ENCODE data around the gene LRFN2.
A peak's percentile ranks its signal among the peaks of the same experiment; 100 is the strongest.

Gene LRFN2

DNA sequence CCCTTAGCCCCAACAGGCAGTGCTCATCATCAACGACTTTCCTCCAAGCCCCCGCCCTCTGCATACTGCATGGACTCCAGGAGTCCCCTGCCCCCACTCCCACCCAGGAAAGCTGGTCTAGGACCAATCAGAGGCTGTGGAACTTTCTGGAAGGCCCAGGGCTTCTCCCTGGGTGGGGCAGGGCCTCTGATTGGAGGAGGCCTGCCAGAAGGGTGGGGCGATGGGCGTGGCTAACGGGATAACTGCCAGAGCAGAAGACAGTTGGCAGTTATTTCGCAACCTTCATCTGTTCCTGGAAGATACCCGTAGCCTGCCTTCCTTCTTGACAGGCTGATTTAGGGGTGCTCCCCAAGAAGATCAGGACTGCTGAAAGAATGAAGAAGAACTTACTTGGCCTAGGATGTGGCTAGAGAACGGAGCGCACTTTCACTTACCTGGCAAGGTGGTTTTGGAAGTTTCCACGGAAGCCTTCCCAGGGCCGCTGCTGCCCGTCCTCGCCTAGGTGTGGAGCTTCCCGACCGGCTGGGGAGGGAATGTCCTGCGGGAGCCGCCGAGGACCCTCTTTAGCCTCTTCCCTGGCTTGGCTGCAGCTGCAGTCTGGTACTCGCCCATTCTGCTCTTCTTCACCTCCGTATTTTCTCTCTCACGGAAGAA lies 209.0 kb downstream of the LRFN2 start:
- H3K9me2 ChIP-seq (replicated peaks; ENCODE audit: low read depth, low read length): no peaks in the 10 kb centered on the region
- H3K4me2 ChIP-seq (ENCODE audit: low read depth, low read length, poor library complexity, severe bottlenecking): no peak overlapping the region
- no peaks in the 10 kb centered on the region for H3F3A ChIP-seq (ENCODE audit: low read depth)
- H3K4me1 ChIP-seq (ENCODE audit: insufficient read depth, low read length, poor library complexity, severe bottlenecking): no peaks in the 10 kb centered on the region
- no peak overlapping the region for H3K4me3 ChIP-seq (ENCODE audit: low read length, poor library complexity, severe bottlenecking)
- H4K20me1 ChIP-seq (ENCODE audit: insufficient read depth, low read length, poor library complexity, severe bottlenecking): no peaks in the 10 kb centered on the region
- no peaks in the 10 kb centered on the region for H3K27me3 ChIP-seq (ENCODE audit: insufficient read depth, low read length, poor library complexity, severe bottlenecking)
- no peaks in the 10 kb centered on the region for H3K36me3 ChIP-seq (ENCODE audit: insufficient read depth, low read length)
- no peak for TF ChIP-seq EZH2phosphoT487 (IDR thresholded peaks at IDR 0.05; ENCODE audit: borderline replicate concordance)
- TF ChIP-seq CTCF (conservative IDR thresholded peaks at IDR 0.05; ENCODE audit: low read length): no peak
- H3K9ac ChIP-seq (ENCODE audit: low read depth, low read length, poor library complexity, severe bottlenecking): no peak overlapping the region
- no peaks in the 10 kb centered on the region for H3K79me2 ChIP-seq (ENCODE audit: insufficient read depth, low read length)
- H2AFZ ChIP-seq (ENCODE audit: low read length): no peak overlapping the region
- H3K9me3 ChIP-seq (ENCODE audit: insufficient read depth, low read depth, low read length): no peaks in the 10 kb centered on the region

- Histone ChIP-seq H3K9me3 (ENCODE audit: insufficient read depth, low read depth, low read length) (no peaks in the 10 kb centered on the region), H3K79me2 (ENCODE audit: insufficient read depth, low read length) (no peaks in the 10 kb centered on the region), H2AFZ (ENCODE audit: low read length) (no peak overlapping the region), H4K20me1 (ENCODE audit: insufficient read depth, low read length, poor library complexity, severe bottlenecking) (no peaks in the 10 kb centered on the region), H3K27me3 (ENCODE audit: insufficient read depth, low read length, poor library complexity, severe bottlenecking) (no peaks in the 10 kb centered on the region), H3K9ac (ENCODE audit: low read depth, low read length, poor library complexity, severe bottlenecking) (no peak overlapping the region), H3F3A (ENCODE audit: low read depth) (no peaks in the 10 kb centered on the region), H3K4me2 (ENCODE audit: low read depth, low read length, poor library complexity, severe bottlenecking) (no peak overlapping the region), H3K36me3 (ENCODE audit: insufficient read depth, low read length) (no peaks in the 10 kb centered on the region), H3K9me2 (replicated peaks; ENCODE audit: low read depth, low read length) (no peaks in the 10 kb centered on the region), H3K4me1 (ENCODE audit: insufficient read depth, low read length, poor library complexity, severe bottlenecking) (no peaks in the 10 kb centered on the region), H3K4me3 (ENCODE audit: low read length, poor library complexity, severe bottlenecking) (no peak overlapping the region)
- TF ChIP-seq EZH2phosphoT487 (IDR thresholded peaks at IDR 0.05; ENCODE audit: borderline replicate concordance) (no peak), CTCF (conservative IDR thresholded peaks at IDR 0.05; ENCODE audit: low read length) (no peak)
Observed at GRCh38 chr6:40377173-40377806, 209.9 kb downstream of the LRFN2 start.

- no peak for TF ChIP-seq EZH2phosphoT487 (IDR thresholded peaks at IDR 0.05; ENCODE audit: borderline replicate concordance)
- no peak for TF ChIP-seq CTCF (conservative IDR thresholded peaks at IDR 0.05; ENCODE audit: low read length)
- no peak overlapping the region for H3K9ac ChIP-seq (ENCODE audit: low read depth, low read length, poor library complexity, severe bottlenecking)
Observed at GRCh38 chr6:40376113-40376650, 211.0 kb downstream of the LRFN2 start.

More at GRCh38 chr6:40376113-40376650, 211.0 kb downstream of the LRFN2 start:
- H3K9me3 ChIP-seq (ENCODE audit: insufficient read depth, low read depth, low read length): no peaks in the 10 kb centered on the region
- no peaks in the 10 kb centered on the region for H3K4me1 ChIP-seq (ENCODE audit: insufficient read depth, low read length, poor library complexity, severe bottlenecking)
- no peaks in the 10 kb centered on the region for H3F3A ChIP-seq (ENCODE audit: low read depth)
- H2AFZ ChIP-seq (ENCODE audit: low read length): peak overlapping the region; percentile 74
- H3K9me2 ChIP-seq (replicated peaks; ENCODE audit: low read depth, low read length): no peaks in the 10 kb centered on the region
- no peak overlapping the region for H3K4me3 ChIP-seq (ENCODE audit: low read length, poor library complexity, severe bottlenecking)
- no peak overlapping the region for H3K4me2 ChIP-seq (ENCODE audit: low read depth, low read length, poor library complexity, severe bottlenecking)
- H4K20me1 ChIP-seq (ENCODE audit: insufficient read depth, low read length, poor library complexity, severe bottlenecking): no peaks in the 10 kb centered on the region
- H3K36me3 ChIP-seq (ENCODE audit: insufficient read depth, low read length): no peaks in the 10 kb centered on the region
- no peaks in the 10 kb centered on the region for H3K27me3 ChIP-seq (ENCODE audit: insufficient read depth, low read length, poor library complexity, severe bottlenecking)
- H3K79me2 ChIP-seq (ENCODE audit: insufficient read depth, low read length): no peaks in the 10 kb centered on the region

Measured in Loucy (cell line).